NK-92 treated with Interleukin-12 subunit alpha and Interleukin-12 subunit beta, amount 100 ng/mL, for 24 hours (cell line): Measurements from ENCODE around the gene THSD4.

Experiments
- DNase-seq: peaks from one replicate; lab custom pipeline; 2025; lab: John Stamatoyannopoulos, UW

The THSD4 gene

DNA sequence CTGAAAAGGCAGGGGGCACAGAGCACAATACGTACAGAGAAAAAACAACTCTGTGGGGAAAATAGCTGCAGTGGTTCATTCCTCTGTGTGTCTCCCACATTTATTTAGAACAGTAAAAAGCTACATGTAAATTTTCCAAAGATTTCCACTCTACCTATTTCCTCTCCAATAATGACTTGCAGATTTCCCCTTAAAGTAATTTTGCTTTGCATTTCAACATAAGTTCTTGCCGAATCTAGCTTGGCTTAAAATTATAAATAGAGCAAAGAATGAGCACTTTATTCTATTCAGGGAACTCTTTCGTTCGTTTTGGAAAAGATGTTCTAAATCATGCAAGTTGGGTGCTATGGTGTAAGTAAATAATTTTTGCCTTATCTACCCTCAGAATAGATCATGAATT lies 636.9 kb downstream of the THSD4 start:
- no peak for DNase-seq

DNA sequence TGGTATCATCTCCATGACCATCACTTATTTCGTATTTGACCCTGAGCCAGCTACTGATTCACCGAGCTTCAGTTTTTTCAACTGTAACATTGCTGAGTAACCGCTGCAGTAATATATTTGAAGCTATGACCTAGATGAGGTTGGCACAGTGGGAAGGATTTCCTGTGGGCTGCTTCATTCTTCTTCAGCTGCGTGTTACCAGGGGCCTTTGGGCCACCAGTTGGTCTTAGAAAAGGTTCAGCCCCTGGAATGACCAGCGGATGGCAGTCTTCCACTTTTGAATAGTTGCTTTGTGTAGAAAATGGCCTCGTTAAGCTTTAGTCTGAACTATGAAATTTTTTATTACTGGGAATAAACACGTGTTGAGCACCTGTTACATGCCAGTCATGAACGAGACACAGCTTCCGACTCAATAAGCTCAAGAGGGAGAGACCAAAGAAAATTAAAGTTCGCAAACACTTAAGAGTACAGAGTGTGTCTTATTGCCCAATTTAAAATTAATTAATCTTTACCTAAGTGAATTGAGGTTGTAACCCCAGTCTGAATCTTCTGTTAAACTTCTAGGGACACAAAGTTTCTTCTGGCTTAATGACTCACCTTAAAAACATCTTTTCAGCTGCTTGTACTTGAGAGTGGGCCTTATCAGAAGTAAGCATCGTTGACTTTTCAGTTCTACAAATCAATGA lies 637.5 kb downstream of the THSD4 start:
- peak; percentile 25 for DNase-seq

DNA sequence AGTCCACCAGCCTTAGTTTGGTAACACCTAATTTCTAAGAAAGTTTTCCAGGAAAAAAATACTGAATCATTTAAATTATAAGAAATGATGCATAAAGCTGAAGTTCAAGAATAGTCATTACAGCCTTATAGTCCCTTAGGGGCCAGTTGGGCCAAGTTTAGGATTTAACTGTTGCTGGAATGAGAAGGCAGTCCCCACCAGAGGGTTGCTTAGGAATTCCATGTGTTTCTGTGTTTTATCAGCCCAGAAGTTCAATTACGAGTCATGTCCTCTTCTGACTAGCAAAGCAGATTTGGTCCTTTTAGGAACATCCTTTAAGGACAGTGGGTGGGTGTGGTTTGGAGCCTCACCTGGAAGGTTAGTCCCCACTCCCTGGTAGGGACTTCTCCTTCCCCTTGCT lies 638.1 kb downstream of the THSD4 start:
- no peak for DNase-seq

DNA sequence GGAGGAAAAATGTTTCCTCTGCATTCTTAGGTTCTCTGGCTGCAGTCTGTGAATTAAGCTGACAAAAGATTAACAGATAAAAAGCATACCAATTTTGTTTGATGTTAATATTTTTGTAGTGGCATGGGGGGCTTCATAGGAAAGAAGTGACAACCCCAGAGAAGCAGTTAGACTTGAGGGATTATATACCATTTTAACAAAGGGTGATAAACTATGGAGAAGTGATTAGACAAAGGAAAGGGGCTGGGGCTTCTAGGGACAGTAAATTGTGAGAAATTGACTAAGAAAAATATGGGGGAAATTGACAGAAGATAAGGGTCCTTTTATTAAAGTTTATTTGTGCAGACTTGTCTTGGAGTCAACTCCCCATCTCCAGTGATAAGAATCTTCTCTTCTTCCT lies 639.4 kb downstream of the THSD4 start:
- DNase-seq = no peak

DNA sequence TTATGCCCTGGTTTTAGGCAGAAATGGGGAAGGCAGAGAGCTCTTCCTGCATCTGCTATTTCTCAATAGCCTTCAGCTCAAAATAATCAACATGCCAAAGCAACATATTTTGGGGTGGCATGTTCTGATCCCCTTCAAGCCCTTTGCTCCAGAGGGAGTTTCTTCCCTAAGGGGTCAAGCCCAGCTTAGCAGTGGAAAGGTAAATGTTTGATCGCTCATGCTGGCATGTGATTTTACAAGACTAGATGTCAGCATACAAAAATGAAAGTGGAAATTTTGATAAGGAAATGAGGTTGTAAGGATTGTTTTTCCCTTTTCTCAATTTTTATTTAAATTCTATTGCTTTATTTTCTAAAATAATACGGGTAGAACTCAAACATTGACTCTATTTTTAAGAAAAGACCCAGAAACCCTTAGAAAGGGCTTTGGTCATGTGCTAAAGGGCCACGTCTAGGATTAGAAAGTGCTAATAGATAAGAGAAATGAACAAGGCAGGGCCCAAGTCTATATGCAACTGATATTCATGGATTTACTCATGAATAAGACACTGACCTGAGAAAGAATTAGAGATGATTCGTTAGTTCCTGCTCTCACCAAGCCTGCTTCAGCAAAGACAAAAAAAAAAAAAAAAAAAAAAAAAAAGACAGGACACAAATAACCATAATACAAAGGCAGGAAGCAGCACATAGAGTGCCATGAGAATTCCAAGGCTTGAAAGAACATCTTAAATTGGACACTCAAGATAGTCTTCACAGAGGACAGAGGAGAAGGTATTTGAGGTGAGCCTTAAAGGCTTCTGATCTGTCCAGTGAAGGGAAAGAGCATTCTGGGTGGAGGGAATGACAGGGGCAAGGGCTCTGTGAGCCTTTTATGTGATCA lies 640.1 kb downstream of the THSD4 start:
- no peak for DNase-seq

DNA sequence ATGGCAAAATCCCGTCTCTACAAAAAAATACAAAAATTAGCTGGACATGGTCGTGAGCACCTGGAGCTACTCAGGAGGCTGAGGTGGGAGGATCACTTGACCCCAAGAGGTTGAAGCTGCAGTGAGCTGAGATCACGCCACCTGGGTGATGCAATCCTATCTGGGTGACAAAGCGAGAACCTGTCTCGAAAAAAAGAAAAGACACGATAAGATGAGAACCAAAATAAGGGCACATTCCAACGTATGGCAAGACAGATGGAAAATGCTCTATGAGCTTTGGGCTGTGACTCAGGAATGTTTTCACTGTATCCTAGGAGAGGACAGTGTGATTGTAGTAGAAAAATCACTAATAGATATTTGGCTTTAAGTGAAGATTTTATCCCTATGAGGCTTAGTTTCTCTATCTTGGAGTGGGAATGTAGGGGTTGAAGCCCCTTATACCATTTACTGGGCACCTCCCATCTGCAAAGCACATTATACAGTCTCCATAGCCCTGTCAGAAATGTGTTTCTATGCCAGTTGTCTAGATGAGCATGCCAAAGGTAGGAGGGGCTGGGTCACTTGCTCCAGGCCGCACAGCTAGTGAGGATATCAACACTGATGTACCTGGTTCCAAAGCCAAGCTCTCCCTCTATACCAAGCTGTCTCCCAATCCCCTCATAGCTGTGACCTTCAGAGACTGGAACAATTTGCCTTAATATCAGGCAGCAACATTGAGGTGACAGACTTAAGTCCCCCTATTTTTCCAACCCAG lies 641.5 kb downstream of the THSD4 start:
- no peak for DNase-seq

DNA sequence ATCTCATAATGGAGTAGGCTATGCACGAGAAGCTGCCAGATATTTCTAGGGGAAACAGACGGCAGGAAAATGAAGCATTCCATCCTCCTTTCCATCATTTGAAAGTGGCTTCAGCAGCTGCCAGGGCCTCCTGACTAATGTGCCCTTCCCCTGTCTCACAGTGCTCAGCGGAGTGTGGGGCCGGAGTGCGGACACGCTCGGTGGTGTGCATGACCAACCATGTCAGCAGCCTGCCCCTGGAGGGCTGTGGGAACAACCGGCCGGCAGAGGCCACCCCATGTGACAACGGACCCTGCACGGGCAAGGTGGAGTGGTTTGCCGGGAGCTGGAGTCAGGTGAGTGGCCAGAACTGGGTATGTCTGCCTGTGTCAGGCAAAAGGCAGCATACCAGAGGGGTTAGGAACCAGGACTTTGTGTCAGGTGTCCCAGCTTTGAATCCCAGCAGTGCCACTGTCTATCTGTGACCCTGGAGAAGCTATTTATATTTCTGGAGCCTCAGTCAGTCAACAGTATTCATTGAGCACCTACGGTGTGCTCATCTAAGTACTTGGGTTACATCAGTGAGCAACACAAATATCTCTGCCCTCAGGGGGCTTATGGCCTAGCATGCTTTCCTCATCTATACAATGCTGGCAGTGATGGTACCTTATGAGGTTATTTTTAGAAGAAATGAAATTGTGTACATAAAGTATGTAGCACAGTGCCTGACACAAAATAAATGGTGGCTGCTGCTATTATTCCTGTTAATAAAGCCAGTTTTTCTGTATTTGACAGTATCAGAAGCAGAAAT lies 642.7 kb downstream of the THSD4 start:
- DNase-seq = no peak

DNA sequence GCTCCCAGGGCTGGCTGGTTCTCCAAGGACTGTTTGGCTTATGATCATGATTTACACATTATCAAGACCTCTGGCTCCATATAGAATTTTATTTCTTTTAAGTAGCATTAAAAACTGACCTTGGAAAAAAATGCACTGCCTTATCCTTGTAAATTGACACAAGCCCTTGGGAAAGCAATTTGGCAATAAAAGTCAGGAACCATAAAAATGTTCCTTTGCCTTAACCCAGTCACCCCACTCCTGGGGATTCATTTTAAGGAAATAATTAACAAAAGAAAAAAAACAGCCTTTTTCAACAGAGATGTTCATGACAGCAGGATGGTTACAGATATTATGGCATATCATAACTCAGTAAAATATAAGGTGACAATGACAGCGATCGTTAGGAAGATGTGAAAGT lies 643.4 kb downstream of the THSD4 start:
- no peak for DNase-seq

DNA sequence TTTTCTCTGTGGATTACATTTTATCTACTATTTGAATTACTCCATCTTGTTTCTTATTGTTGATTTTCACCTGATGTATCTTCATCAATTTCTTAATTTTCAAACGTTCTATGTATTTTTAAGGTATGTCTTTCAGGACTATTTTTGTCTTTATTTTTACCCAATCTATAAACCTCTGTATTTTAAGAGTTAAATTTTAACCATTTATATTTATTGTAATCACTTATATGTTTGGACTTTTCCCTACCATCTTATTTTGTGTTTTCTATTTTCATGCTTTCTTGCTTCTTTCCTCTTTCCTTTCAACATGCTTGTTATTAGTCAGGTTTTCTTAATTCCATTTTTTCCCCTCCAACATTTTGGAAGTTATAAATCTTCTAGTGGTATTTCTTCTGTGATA lies 645.6 kb downstream of the THSD4 start:
- no peak for DNase-seq

DNA sequence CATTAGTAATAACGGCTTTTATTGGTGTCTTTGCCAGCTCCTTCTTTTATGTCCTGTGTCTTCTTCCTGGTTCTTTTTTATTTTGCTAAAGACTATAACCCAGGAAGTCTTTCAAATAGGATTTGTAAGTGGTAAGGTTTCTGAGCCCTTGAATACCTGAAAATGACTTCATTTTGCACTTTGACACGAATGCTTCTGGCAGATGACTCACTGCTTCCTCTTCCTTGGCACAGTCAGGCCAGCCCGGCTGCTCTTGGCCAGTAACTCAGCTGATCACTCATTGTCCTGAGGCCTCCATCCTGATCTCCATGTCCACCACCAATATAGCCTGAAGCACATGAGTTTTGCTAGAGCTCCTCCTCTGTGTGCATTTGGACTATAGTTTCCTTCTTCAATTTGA lies 646.4 kb downstream of the THSD4 start:
- DNase-seq = no peak

DNA sequence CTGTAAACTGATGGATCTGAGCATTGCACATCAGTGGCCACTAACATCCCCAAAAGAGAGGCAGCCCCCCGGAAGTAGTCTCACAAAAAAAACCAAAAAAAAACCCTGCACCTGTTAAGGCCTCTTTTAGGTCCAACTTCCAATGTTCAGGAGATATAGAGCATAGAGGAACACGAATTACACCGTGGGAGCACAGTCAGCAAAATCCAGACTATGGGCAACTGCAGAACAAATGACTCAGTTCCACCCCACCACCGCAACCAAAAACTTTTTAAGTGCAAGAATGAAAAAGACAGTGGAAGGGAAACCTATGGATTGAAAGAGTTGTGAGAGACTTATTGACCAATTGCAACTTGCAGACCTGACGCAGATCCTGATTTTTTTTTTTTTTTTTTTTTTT lies 652.9 kb downstream of the THSD4 start:
- DNase-seq = no peak

DNA sequence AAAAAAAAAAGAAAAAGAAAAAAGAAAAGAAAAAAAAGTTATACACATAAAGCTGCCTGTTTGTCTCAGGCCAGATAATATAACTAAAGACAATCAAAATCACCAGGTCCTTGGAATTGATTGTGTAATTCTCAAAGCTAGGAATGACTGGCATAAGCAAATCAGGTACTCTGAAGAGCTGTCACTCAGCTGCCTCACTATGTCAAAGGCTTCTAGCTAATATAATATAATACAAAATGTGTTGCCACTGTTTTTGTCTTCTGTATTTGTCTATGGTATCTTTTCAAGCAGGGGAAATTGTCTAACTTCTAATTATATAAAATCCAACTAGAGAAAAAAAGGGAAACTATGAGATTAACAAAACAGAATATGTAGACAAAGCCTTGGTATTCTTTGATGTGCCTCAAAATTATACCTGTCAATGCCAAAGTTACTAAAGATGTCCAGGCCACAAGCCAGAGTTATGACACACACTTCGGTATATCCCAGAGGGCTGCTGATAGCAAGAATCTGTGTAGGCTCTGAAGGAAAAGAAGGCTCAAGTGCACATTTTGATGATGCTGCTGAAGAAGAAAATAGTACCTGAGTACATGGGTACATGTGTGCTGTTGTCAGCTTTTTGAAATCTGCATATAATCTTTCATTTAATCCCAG lies 658.1 kb downstream of the THSD4 start:
- no peak for DNase-seq

DNA sequence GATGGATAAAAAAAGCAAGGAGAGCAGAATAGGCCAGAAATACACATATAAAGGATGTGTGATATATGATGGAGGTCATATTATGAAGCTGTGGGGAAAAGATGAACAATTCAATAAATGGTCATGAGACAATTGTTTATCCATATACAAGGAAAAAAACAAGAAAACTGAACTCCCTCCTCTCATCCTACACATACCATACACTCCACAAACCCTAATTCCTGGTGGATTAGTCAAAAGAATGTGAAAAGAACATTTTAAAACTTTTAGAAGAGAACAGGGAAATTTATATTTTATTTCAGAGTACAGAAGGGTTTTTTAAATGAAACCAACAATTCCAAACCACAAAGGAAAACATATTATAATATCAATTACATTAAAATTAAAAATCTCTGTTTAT lies 660.6 kb downstream of the THSD4 start:
- DNase-seq = no peak

DNA sequence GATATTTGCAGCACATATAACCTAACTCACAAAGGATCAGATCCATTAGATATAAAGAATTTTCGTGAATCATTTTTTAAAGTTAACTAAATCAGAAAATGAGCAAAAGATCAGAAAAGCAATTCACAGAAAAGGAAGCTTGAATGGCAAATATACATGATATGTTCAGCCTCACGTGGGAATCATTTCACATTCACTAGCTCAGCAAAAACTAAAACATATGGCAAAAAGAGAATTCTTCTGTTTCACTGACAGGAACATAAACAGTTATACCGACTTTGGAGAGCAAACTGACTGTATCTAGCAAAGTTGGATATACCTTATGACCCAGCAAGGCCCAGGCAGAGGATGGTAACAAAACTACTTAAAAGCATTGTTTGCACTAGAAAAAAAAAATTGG lies 661.0 kb downstream of the THSD4 start:
- no peak for DNase-seq

DNA sequence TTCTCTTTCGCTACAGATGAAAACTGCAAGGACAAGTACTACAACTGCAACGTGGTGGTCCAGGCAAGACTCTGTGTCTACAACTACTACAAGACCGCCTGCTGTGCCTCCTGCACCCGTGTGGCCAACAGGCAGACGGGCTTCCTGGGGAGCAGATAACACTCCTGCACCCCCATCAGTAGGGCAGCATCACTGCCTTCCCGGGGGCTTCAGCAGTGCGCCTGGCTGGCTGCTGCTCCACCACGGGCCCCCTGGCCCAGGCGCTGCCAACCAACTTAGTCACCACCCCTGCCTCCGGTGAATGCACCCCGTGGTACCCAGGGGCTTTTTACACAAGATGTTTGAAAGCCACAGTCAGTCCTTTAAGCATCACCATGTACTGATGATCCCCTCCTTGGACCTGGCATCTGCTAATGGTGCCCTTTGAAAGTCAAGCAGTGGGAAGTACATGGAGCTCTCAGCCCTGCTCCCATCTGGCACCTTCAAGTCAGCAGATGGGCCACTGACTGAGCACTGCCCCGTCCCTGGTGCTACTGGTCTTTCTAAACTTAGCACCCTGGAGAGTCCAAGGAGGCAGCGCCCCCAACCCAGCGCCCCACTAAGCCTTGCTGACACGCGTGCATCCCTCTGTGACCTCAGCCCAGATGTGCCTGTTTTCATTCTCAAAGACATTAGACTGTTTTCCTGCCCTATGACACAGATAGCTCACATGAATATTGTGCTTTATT lies 662.1 kb downstream of the THSD4 start:
- no peak for DNase-seq

DNA sequence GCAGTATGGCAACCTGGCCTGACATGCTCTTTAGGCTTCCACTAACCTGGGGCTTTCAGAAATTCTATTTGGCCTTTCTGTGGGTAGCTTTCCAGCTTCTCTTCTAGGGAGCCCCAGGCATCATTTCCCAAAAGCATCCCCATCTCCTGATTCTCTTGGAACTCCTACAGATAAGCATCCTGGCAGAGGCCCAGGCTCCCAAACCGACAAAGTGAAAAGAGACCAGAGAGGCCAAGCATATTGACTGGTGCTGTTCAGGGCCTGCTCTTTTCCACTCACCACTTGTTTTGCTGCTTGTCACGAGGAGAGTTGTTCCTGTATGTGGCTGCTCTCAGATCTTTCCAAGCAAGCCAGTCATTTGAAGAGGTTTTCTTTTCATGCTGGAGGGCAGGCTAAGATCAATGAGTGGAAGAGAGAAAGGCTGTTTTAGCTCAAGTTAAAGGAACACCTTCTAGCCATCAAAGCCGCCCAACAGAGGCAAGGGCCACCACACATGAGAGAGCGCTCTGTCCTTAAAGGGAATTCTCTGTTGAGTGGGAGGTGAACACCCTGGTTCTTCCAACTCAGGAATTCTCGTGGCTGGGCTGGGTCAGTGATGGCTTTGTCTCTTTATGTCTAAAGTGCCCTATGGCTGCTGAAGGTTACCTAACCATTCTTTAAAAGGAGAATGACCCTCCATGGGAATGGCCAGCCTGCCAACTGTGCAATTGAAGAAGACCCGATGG lies 664.0 kb downstream of the THSD4 start:
- DNase-seq = no peak

DNA sequence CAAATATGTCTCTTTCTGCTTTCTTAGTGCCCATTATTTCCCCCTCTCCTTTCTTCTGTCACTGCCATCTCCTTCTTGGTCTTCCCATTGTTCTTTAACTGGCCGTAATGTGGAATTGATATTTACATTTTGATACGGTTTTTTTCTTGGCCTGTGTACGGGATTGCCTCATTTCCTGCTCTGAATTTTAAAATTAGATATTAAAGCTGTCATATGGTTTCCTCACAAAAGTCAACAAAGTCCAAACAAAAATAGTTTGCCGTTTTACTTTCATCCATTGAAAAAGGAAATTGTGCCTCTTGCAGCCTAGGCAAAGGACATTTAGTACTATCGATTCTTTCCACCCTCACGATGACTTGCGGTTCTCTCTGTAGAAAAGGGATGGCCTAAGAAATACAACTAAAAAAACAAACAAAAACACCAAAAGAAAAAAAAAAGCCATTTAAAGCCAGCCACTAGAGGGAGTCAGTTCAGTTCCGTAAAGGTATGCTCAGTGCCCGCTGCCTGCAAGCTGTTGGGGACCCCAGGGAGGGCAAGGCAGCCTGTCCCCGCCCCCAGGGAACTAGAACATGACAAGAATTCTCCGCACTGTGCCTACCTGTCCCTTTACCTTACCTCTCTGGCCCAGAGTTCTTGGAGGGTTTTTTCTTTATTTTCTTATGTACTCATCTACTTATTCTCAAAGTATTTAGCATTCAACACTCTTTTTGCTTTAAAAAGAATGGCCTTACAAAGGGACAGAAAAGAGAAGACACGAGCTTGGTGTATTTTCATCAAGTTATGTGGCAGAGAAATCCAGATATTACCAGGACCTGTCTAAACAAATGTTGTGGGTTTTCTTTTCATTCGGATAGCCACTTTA lies 665.1 kb downstream of the THSD4 start:
- no peak for DNase-seq

DNA sequence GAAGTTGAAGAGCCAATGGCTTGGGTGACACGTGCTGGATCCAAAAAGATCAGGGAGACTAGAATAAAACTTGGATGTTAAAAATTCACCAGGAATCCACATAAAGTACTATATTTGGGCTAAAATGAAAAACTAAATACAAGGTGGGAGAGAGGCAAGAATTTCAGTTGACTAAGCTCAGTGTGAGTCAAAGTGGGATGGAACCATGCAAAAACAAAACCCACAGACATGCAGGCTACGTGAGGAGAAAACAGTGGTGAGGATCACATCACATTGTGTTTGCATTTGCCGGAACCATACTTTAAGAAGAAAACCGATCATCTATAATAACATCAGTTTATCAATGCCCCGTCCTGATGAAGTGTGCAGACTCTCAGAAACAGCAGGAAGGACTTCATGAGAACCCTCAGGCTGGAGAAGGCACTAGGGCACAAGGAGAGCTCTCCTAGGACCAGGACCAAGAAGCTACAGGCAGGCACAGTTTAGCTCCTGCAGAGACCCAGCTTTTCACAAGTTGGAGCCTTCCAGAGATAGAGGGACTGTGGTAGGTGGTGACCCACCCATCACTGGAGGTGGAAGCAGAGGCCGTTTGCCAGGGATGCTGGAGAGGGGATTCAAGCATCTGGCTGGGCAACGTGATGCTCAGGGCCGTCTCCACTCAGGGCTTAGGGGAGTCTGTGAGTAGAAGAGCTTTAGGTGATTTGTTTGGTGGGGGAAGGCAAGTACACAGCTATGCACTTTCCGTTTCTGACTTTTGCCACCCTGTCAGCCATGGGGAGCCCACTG lies 666.1 kb downstream of the THSD4 start:
- no peak for DNase-seq

DNA sequence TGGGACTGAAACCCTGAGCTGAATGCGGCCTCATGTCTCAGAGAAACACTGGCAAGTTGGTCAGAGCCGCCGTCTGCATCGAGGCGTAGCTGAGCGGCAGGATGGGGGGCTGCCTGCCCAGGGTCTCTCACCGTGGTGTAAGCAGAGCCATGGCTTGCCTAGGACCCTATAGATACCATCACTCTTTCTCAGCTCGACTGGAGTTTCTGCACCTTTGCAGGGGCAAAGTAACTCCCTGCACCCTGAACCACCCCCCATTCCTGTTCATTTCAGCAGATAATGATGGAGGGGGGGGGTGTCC lies 666.6 kb downstream of the THSD4 start:
- DNase-seq = no peak
